LNCaP clone FGC (cell line): ENCODE data around the gene PPP4R1.
A peak's percentile ranks its signal among the peaks of the same experiment; 100 is the strongest.

Experiments
- DNase-seq: peaks from one replicate; pipeline ENCODE4 v3.0.0-alpha.2; 2011; ENCODE audit warnings: low read depth
- H3K4me3 ChIP-seq: 2 replicates; pipeline ENCODE4 v1.5.1; 2011; ENCODE audit warnings: mild to moderate bottlenecking, low read depth, low read length, control low read depth
- CTCF ChIP-seq: IDR thresholded peaks from 2 replicates; pipeline ENCODE4 v1.5.1; 2012; ENCODE audit warnings: mild to moderate bottlenecking; ENCODE audit not compliant: control insufficient read depth, insufficient read depth; ENCODE audit errors: extremely low read depth

PPP4R1 gene

GRCh38 chr18:9575558-9575957 is 38.8 kb downstream of the PPP4R1 start:
- DNase-seq, result peak; percentile 96
- H3K4me3 ChIP-seq, result no peak overlapping the region
- peak; percentile 96 for TF ChIP-seq CTCF

- no peak overlapping the region for H3K4me3 ChIP-seq
- TF ChIP-seq CTCF, result no peak
- no peak for DNase-seq
Observed at GRCh38 chr18:9574473-9575115, 39.8 kb downstream of the PPP4R1 start.

- H3K4me3 ChIP-seq, result no peak overlapping the region
- TF ChIP-seq CTCF, result no peak
- no peak for DNase-seq
Observed at GRCh38 chr18:9571546-9571945, 42.8 kb downstream of the PPP4R1 start.

GRCh38 chr18:9570255-9570654 is 44.1 kb downstream of the PPP4R1 start:
- DNase-seq, result no peak
- no peak overlapping the region for H3K4me3 ChIP-seq
- TF ChIP-seq CTCF, result no peak

DNA sequence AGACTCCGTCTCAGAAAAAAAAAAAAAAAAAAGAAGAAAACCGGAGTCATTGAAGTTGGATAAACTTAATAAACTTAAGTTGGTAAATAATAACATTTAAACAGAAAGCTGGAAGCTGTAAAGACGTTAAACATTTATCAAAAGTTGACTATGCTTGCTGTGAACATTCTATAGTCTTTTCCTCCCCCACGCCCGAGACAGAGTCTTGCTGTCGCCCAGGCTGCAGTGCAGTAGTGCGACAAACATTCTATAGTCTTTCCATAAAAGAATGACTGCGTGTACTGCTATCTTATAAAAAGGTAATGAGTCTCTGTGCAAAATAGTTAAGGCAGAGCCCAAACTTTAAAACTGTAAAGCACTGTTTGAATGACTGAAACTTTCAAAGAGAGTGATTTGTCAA is 45.2 kb downstream of the PPP4R1 start:
- no peak for TF ChIP-seq CTCF
- DNase-seq, result no peak
- no peak overlapping the region for H3K4me3 ChIP-seq

GRCh38 chr18:9568186-9568585 is 46.2 kb downstream of the PPP4R1 start:
- H3K4me3 ChIP-seq, result no peak overlapping the region
- peak; percentile 8 for DNase-seq
- no peak for TF ChIP-seq CTCF

- no peak overlapping the region for H3K4me3 ChIP-seq
- TF ChIP-seq CTCF, result no peak
Observed at GRCh38 chr18:9565407-9565806, 49.0 kb downstream of the PPP4R1 start.

More at GRCh38 chr18:9565407-9565806, 49.0 kb downstream of the PPP4R1 start:
- DNase-seq, result no peak
